RCC 7860 (cell line): ENCODE measurements around the gene SMAD6.
"Not testable (repeated sequence)": the region's sequence is repeated elsewhere in the genome, so short reads cannot be mapped to it uniquely, and the experiment has no call there.

Experiments
- DNase-seq: peaks from one replicate; pipeline ENCODE4 v3.0.0-alpha.2; 2015; ENCODE audit warnings: low spot score
- FAIRE-seq: peaks from 2 replicates; lab custom pipeline; 2012; peaks lifted over from hg19 to GRCh38; lab: Jason Lieb, UNC

Gene SMAD6

DNA sequence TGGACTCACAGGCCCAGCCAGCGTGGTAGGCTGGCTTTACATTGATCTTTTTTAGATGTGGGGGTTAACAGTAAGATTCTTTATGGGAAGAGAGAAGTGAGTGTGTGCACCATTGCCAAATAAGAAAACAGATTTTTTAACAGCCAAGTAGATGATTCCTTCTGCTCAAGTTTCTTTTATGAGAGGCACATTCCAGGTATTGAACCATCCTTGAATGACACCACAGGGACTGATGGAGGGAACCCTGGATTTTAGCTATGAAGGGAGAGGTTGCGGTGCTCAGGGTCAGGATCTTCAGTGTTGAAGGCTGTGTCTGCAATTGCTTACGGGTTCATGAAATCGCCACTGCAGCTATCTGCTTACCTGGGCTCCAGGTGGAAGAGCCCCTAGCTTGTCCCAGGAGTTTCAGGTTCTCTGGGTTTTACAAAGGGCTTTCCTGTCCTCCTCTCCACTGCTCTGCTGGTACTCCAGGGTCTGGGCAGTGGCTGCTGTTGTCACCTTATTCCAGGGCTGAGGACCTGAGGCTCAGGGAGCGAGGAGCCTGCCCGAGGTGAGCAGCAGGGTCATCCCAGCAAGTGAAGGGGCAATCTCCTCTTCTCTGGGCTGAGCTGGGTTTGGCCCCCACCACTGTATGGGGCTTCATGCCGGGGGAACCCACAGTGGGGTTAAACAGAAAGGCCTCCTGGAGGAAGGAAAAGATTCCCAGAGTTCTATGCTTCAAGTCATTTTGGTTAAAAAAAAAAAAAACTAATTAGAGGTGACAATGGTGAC lies 53.4 kb downstream of the SMAD6 start:
- no peak for FAIRE-seq

DNA sequence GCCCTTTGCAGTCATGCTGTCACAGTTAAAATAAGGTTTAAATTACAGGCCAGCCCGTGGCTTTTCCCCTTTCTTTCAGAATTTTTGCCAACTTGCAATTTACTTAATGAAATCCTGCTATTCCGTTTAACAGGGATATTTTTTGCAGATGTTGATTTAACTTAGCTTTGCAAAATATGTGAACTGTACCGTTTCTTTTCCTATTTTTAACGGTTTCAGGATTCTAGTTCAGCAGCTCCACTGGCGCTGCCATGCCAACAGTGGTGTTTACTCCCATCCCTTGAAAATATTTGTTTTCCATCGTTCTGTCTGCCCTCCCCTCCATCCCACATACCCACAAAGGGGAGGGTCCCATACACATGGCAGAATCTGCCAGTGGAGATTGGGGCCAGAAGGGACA lies 54.3 kb downstream of the SMAD6 start:
- DNase-seq (no peak), FAIRE-seq (no peak)

More for the DNA sequence above, 53.4 kb downstream of the SMAD6 start:
- DNase-seq: no peak

GRCh38 chr15:66757030-66757429 lies 55.0 kb downstream of the SMAD6 start:
- DNase-seq: no peak
- no peak for FAIRE-seq

GRCh38 chr15:66757521-66757920 lies 55.5 kb downstream of the SMAD6 start:
- no peak for FAIRE-seq

GRCh38 chr15:66758217-66758616 lies 56.2 kb downstream of the SMAD6 start:
- FAIRE-seq, DNase-seq: not testable (repeated sequence)

More at GRCh38 chr15:66757521-66757920, 55.5 kb downstream of the SMAD6 start:
- no peak for DNase-seq

- FAIRE-seq: no peak
- no peak for DNase-seq
These were observed 56.8 kb downstream of the SMAD6 start for GRCh38 chr15:66758844-66759243.

DNA sequence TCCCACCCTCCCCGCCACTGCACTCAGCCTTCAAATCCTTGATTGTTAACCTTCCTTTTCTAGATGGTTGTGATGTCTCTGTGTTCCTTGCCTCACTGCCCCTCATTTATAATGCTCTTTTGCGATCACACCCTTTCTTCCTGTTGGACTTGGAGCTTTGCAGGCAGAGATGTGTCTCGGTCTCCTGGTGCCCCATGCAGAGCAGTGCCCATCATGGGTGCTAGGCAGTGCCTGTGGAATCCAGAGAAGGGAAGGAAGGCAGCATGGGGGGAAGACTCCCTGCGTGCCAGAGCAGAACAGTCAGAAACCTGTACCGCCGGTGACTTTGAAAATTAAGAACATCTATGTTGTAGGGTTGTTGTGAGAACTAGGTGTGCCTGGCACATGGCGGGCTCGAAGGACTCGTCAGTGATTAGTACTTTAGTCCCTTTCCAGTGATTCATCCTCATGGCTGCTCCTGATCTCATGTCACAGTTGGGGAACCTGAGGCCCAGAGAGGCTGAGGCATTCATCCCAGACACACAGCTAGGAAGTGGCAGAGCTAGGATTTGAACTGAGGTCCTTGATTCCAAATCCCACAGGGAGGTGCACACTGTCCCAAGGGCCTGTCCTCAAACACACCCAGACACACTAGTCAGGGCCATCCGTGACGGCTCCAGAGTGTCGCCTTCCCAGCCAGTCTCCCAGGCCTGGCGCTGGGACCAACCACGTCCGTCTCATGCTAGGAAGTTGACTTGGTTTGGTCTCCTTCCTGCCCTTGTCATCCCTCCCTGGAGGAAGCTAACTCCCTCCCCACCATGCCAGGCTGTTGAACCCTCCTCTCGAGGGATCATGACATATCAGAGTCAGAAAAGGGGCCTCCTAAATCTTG lies 58.3 kb downstream of the SMAD6 start:
- FAIRE-seq (no peak), DNase-seq (no peak)

GRCh38 chr15:66760968-66761725 lies 59.1 kb downstream of the SMAD6 start:
- DNase-seq (no peak), FAIRE-seq (no peak)

DNA sequence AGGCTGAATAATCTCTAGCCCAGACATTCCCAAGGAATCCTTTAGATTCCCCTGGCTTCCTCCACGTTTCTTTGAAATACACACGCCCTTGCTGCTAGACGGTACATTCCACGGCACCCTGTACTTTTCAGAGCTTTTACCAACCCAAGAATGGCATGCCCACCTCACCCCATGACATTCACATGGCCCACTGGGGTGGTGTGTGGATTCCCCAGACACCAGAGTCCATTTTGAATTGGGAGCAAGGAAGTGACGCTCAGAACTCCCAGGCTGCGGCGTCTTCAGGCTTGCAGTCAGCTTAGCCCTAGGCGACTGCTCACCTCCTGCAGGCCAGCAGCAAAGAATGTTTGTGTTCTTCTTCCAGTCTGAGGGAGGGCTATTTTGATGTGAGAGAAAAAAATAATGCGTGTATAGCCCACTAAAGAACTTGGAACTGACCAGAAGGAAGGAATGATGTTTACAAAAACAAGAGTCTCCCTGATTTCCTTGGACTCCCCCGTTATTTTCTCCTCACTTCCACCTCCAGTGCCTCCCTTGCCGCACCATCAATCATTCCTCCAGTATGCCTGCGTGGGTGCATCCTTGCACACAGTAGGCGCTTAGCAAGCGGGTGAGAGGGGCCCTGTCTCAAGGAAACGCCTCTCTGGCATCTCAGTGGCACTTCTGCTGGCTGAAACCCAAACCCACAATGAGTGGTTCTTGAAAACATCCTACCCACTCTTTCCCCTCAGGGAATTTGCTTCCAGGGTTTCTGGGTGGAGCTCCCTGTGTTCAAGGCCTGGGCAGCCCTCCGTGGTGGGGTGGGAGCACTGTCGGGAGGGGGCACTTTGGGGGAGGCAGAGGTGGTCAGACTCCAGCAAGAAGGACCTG lies 59.9 kb downstream of the SMAD6 start:
- no peak for FAIRE-seq
- DNase-seq: peak; percentile 28

- DNase-seq (no peak), FAIRE-seq (no peak)
These were observed 61.4 kb downstream of the SMAD6 start for GRCh38 chr15:66763186-66764071.

GRCh38 chr15:66764072-66764786 lies 62.2 kb downstream of the SMAD6 start:
- FAIRE-seq (no peak), DNase-seq (no peak)

DNA sequence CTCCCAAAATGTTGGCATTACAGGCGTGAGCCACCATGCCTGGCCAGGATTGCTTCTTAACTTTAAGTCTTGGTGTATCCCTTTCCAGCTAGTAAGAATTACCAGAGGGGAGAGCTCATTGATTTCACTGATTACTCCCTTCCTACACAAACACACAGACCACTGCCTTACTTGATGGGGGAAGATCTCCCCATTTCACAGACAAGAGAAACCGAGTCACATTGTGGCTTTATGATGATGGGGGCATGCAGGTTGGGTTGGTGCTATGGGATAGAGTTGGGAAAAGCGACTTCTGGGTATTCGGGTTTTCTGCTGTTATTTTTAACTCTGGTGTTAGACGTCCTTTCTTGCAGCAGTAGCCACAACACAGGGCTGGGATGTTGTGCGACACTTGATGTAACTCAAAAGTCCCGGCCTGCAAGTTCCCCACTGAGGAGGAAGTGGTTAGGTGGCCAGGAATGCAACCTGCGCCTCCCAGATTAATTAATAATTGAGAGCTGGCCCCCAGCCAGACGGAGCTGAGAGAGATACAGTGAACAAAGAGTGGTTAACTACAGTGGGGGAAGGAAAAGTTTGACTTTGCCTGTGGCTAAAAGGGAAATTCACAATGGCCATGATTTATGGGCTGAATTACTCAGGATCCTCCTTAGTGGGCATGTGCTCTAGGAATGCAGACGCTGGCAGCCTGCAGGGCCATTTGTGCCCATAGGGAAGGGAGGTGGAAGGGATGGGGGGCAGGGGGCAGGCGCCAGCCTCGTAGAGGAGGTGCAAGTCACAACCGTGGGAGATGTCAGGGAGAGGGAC lies 63.6 kb downstream of the SMAD6 start:
- DNase-seq: peak; percentile 100
- FAIRE-seq: peak; percentile 99

GRCh38 chr15:66766282-66767230 lies 64.5 kb downstream of the SMAD6 start:
- DNase-seq (peak; percentile 86), FAIRE-seq (peak; percentile 93)

DNA sequence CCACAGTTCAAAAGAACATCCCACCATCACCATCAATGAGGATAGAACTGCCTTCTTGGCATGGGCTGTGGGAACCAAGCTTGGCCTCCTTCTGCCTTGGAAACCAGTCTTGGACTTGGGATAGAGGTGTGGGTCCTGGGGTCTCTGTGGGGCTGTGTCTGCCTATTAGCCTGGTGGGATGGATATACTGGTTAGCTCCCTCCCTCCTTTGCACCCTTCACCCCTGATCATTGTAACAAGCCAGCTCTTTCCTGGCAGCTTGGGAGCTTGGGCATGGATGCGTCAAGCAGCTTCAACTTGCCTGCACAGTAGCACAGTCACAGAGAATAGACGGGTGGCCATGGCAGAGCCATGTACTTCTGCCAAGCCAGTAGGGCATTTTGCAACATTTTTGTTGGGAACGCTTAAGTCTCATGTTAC lies 65.2 kb downstream of the SMAD6 start:
- no peak for FAIRE-seq
- no peak for DNase-seq

GRCh38 chr15:66768987-66769386 lies 67.0 kb downstream of the SMAD6 start:
- FAIRE-seq (no peak), DNase-seq (no peak)

- DNase-seq (no peak), FAIRE-seq (no peak)
These were observed 68.7 kb downstream of the SMAD6 start for GRCh38 chr15:66770518-66771350.
